HG03558 (cell line): Measurements from ENCODE around the gene CRTC1.

Source experiments
- ATAC-seq: cut with Tn5 transposase; IDR thresholded peaks from one replicate; pipeline ENCODE4 v1.9.1; 2021; ENCODE audit warnings: moderate number of reproducible peaks; ENCODE audit not compliant: unreplicated experiment; ENCODE audit errors: extremely low read depth

CRTC1 gene

GRCh38 chr19:18742838-18743783 lies 59.6 kb downstream of the CRTC1 start:
- ATAC-seq: no peak

- no peak for ATAC-seq
Observed at GRCh38 chr19:18743784-18744418, 60.4 kb downstream of the CRTC1 start.

GRCh38 chr19:18745012-18745735 lies 61.7 kb downstream of the CRTC1 start:
- no peak for ATAC-seq

- ATAC-seq: no peak
Observed at GRCh38 chr19:18745931-18746330, 62.5 kb downstream of the CRTC1 start.

GRCh38 chr19:18746401-18747325 lies 63.2 kb downstream of the CRTC1 start:
- ATAC-seq: no peak

GRCh38 chr19:18749362-18750231 lies 66.1 kb downstream of the CRTC1 start:
- ATAC-seq: no peak

GRCh38 chr19:18750295-18750970 lies 67.0 kb downstream of the CRTC1 start:
- no peak for ATAC-seq

GRCh38 chr19:18751571-18751970 lies 68.1 kb downstream of the CRTC1 start:
- no peak for ATAC-seq

GRCh38 chr19:18754501-18754900 lies 71.0 kb downstream of the CRTC1 start:
- no peak for ATAC-seq

GRCh38 chr19:18756896-18757295 lies 73.4 kb downstream of the CRTC1 start:
- ATAC-seq: no peak

GRCh38 chr19:18759304-18759994 lies 76.0 kb downstream of the CRTC1 start:
- ATAC-seq: no peak

- ATAC-seq: no peak
Observed at GRCh38 chr19:18759995-18760426, 76.5 kb downstream of the CRTC1 start.

- no peak for ATAC-seq
Observed at GRCh38 chr19:18760440-18761383, 77.2 kb downstream of the CRTC1 start.

GRCh38 chr19:18761531-18762110 lies 78.1 kb downstream of the CRTC1 start:
- no peak for ATAC-seq

- ATAC-seq: no peak
Observed at GRCh38 chr19:18762125-18763023, 78.9 kb downstream of the CRTC1 start.
